K562 (cell line): ENCODE measurements around the gene HIP1R. TPM values are rescaled to one million over a fixed set of nuclear protein-coding genes. Genes with fewer than 3 reads are reported as not detected.

ENCODE experiments used
- CCNT2 ChIP-seq: IDR thresholded peaks from 2 replicates; pipeline ENCODE4 v1.6.1; 2011; ENCODE audit warnings: borderline replicate concordance, low read depth, mild to moderate bottlenecking, moderate library complexity, mixed read lengths, low read length; ENCODE audit not compliant: insufficient read length; ENCODE audit errors: extremely low read depth
- CREB1 ChIP-seq, 2 experiments: sonication (generic) in 1 of 2; formaldehyde crosslinking in 1 of 2; IDR thresholded peaks; 2 replicates each; pipeline versions ENCODE4 v1.6.1 to v1.8.0; 2012 to 2022; ENCODE audit warnings: inconsistent platforms in 1 of 2, mild to moderate bottlenecking in 1 of 2, missing genetic modification reagents in 1 of 2, moderate library complexity in 1 of 2
- GATAD2B ChIP-seq: fragments of 450-650 bp; IDR thresholded peaks from 2 replicates; pipeline ENCODE4 v1.6.1; 2017; ENCODE audit warnings: mild to moderate bottlenecking, borderline replicate concordance
- L3MBTL2 ChIP-seq: fragments of 450-650 bp; IDR thresholded peaks from 2 replicates; pipeline ENCODE4 v1.6.1; 2016; ENCODE audit warnings: mild to moderate bottlenecking, moderate library complexity
- MIER1 ChIP-seq: fragments of 450-650 bp; IDR thresholded peaks from 2 replicates; pipeline ENCODE4 v1.6.1; 2016; ENCODE audit warnings: antibody characterized with exemption, mild to moderate bottlenecking, low read depth
- RFX5 ChIP-seq: IDR thresholded peaks from 2 replicates; pipeline ENCODE4 v1.6.1; 2011; ENCODE audit warnings: low read depth, mild to moderate bottlenecking, improper control_type of control experiment, low read length
- TAF9B ChIP-seq: fragments of 450-650 bp; IDR thresholded peaks from 2 replicates; pipeline ENCODE4 v1.6.1; 2018; ENCODE audit warnings: mild to moderate bottlenecking; ENCODE audit not compliant: partially characterized antibody
- TRIM28 ChIP-seq: fragments of 450-650 bp; IDR thresholded peaks from 2 replicates; pipeline ENCODE4 v1.6.1; 2017
- ZBED1 ChIP-seq: IDR thresholded peaks from 2 replicates; pipeline ENCODE4 v1.6.1; 2014
- ZBTB11 ChIP-seq, 3 experiments: fragments of 200-800 bp in 1 of 3; fragments of 250-450 bp in 1 of 3; fragments of 450-650 bp in 1 of 3; sonication (Bioruptor Pico) in 1 of 3; sonication (Bioruptor generic) in 1 of 3; formaldehyde crosslinking in 1 of 3; IDR thresholded peaks; 2 replicates each; pipeline versions ENCODE4 v1.6.1 to v1.8.0; 2016 to 2022; ENCODE audit warnings: mild to moderate bottlenecking in 2 of 3, missing genetic modification characterization in 2 of 3, missing compliant biosample characterization in 1 of 3, moderate library complexity in 1 of 3
- ZBTB49 ChIP-seq: sonication (generic); formaldehyde crosslinking; IDR thresholded peaks from 2 replicates; pipeline ENCODE4 v1.8.0; 2022; ENCODE audit warnings: missing genetic modification reagents, mild to moderate bottlenecking, borderline replicate concordance
- ZC3H11A ChIP-seq: IDR thresholded peaks from 2 replicates; pipeline ENCODE4 v1.6.1; 2012; ENCODE audit warnings: low read depth, low read length, improper control_type of control experiment
- ZNF175 ChIP-seq: fragments of 200-800 bp; sonication (Bioruptor generic); IDR thresholded peaks from 2 replicates; pipeline ENCODE4 v1.6.1; 2016; ENCODE audit warnings: low read depth, mild to moderate bottlenecking, missing genetic modification characterization, missing compliant biosample characterization
- ZNF239 ChIP-seq: fragments of 250-450 bp; sonication (Bioruptor Pico); IDR thresholded peaks from 2 replicates; pipeline ENCODE4 v1.4.0; 2020; ENCODE audit warnings: mild to moderate bottlenecking
- ZNF24 ChIP-seq: fragments of 450-650 bp; IDR thresholded peaks from 2 replicates; pipeline ENCODE4 v1.6.1; 2016
- ZNF592 ChIP-seq: fragments of 450-650 bp; IDR thresholded peaks from 2 replicates; pipeline ENCODE4 v1.6.1; 2017; ENCODE audit warnings: antibody characterized with exemption, mild to moderate bottlenecking
- polyA plus RNA-seq, 8 experiments: library from polyadenylated mRNA; depleted of rRNA in 4 of 8; stranded (reverse) in 5 of 8; unstranded in 3 of 8; fragments of >200 nt; fragmentation: Nextera tagmentation in 2 of 8; fragmentation: Illumina TruSeq in 1 of 8; extraction: Ambion mirVana in 2 of 8; extraction: Trizol in 1 of 8; gene quantifications; 2 replicates each; pipeline versions ENCODE4 v1.2.1 to v1.2.3, GENCODE V29; 2011 to 2014; ENCODE audit warnings: inconsistent platforms in 1 of 8, missing spikeins in 1 of 8
- total RNA-seq, 7 experiments: library from RNA; depleted of rRNA in 6 of 7; stranded (reverse); fragments of >200 nt in 6 of 7; fragmentation: Illumina TruSeq in 2 of 7; extraction: Trizol in 2 of 7; gene quantifications; 2 replicates each; pipeline versions ENCODE4 v1.2.1 to v1.2.3, GENCODE V29; 2011 to 2021; ENCODE audit warnings: low replicate concordance in 1 of 7

HIP1R gene
- total and polyA plus RNA-seq, 9 of the 15 experiments (the other 6 are each of a cell fraction or from before 2014, with no cell fraction given): 0.15 to 31.0 (median 14.2) TPM

GRCh38 chr12:122895704-122896636, 60.7 kb downstream of the HIP1R start, which contains the start of gene VPS37B (continued):
- TF ChIP-seq ZBTB11 (CRISPR knock-in tag; IDR thresholded peaks at IDR 0.05) (peak in 2 of 3 experiments; percentile 20 to 85; a peak in 2 of 6 replicates), TRIM28 (no peak; the same call in 1 of the 2 replicates), L3MBTL2 (peak; percentile 92), ZNF592 (peak; percentile 74), ZBED1 (peak; percentile 97), MIER1 (peak; percentile 38; the same call in 1 of the 2 replicates), ZNF175 (CRISPR knock-in tag) (peak; percentile 72; the same call in 1 of the 2 replicates), RFX5 (peak; percentile 64; the same call in 1 of the 2 replicates), ZNF239 (CRISPR knock-in tag) (peak; percentile 31; the same call in 1 of the 2 replicates), GATAD2B (peak; percentile 63; the same call in 1 of the 2 replicates), TAF9B (peak; percentile 66), ZNF24 (peak; percentile 63), ZC3H11A (peak; percentile 89), ZBTB49 (CRISPR knock-in tag) (0 out of 2 replicates have a peak, but pooled peaks have one; percentile 74), CCNT2 (peak; percentile 87), CREB1 (IDR thresholded peaks at IDR 0.05) (peak; percentile 100), CREB1 (CRISPR knock-in tag; IDR thresholded peaks at IDR 0.05) (peak; percentile 100)
